HG03039 (cell line): ENCODE measurements around the gene ODF2L.
"Not testable (repeated sequence)": the region's sequence is repeated elsewhere in the genome, so short reads cannot be mapped to it uniquely, and the experiment has no call there.

ENCODE experiments used
- ATAC-seq: cut with Tn5 transposase; IDR thresholded peaks from one replicate; pipeline ENCODE4 v1.9.1; 2021; ENCODE audit warnings: mild to moderate bottlenecking, moderate library complexity; ENCODE audit not compliant: unreplicated experiment

ODF2L gene

GRCh38 chr1:86388777-86389176, 7.3 kb downstream of the ODF2L start:
- no peak for ATAC-seq

GRCh38 chr1:86387916-86388627, 8.1 kb downstream of the ODF2L start:
- no peak for ATAC-seq

DNA sequence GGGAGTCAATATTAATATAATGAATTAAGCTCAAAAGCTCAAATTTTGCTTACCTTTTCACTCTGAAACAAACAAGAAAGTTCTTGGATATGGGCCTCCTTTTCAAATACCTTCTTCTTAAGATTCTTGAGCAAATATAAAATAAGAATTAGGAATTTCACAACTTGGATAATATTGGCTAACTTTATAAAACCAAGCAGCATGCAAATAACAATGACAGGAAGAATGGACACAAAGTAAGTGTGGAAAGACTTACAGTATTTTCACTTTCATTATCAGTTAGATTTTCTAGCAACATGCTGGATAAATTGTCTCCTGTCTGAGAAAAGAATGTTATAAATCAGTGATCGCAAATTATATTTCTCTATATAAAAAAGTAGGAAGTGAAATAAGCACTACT, 13.2 kb downstream of the ODF2L start:
- peak; percentile 45 for ATAC-seq

DNA sequence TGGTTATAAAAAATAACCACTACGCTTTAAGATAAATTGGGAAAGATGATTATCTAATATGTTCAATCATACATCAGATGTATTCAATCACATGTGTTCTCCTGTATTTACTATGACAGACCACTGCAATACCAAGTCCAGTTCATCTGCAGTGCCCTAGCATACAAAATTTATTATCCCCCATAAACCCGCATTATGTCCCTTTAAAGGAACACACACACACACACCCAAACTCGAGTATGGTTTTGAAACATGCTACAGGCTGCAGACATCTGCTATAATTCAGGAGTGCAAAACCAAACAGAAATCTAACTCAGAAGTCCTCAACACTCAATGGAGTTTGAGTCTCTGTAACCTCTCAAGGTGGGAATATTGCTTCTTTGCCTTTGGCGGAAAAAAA, 14.9 kb downstream of the ODF2L start:
- no peak for ATAC-seq

GRCh38 chr1:86380257-86380861, 15.8 kb downstream of the ODF2L start:
- ATAC-seq = peak; percentile 77

- no peak for ATAC-seq
Observed at GRCh38 chr1:86378813-86379212, 17.3 kb downstream of the ODF2L start.

DNA sequence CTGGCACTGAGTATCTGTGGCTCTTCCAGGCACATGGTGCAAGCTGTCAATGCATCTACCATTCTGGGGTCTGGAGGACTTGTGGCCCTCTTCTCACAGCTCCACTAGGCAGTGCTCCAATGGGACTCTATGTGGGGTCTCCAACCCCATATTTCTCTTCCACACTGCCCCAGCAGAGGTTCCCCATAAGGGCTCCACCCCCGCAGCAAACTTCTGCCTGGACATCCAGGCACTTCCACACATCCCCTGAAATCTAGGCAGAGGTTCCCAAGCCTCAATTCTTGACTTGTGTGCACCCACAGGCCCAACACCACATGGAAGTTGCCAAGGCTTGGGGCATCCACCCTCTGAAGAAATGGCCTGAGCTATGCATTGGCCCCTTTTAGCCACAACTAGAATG, 18.8 kb downstream of the ODF2L start:
- ATAC-seq = no peak

DNA sequence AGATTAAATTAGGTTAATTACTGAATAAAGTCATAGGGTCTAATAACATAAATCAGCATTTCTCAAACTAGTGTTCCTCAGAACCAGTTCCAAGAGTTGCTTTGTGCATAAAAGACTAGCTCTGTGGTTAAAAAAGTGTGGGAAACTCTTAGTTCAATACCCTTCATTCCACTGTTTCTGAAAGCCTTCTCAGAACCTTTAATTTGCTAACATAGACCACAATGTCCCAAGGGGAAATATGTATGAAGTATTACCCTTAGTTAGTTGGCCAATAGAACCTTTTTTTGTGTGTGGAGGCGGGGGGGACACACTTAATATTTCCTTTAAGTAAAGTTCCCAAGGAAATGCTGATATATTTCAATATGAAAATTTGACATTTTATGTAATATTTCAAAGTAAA, 20.4 kb downstream of the ODF2L start:
- ATAC-seq = no peak

DNA sequence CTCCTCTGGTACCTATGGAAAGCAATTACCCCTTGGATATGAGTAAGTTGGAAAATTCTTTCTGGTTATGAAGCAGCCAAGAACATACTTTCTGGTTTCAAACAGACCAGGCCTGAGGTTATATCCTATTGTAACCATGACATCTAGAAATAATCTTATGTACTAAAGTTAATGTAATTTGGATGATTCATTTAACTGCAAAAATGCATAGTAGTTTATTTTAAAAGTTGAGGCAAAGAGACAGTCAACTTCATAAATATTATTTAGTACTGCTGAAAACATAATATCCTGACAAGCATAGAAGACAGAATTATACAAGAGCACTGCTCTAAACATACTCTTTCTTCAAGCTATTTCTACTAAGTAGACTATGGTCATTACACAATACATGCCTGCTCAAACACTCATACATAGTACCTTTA, 25.5 kb downstream of the ODF2L start:
- no peak for ATAC-seq

DNA sequence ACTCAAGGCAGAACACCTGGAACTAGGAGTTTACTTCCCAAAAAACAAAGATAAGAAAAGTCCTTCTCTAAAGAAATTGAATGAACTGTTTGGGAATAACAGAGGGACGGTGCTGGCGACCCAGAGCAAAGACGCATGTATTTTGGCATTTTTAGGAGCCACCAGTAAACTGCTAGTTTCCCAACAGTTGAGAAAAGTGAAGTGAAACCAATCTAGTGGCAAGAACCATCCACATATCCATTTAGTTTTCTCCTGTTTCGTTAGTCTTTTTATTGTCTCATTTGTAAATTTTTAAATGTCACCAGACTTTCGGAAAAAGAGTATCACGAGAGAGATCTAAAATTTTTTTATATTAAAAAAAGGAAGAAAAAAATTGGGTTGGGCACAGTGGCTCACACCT, 30.2 kb downstream of the ODF2L start:
- no peak for ATAC-seq

GRCh38 chr1:86362807-86363206, 33.3 kb downstream of the ODF2L start:
- ATAC-seq = no peak

GRCh38 chr1:86357796-86358195, 38.3 kb downstream of the ODF2L start:
- no peak for ATAC-seq

- ATAC-seq = no peak
Observed at GRCh38 chr1:86356247-86356646, 39.9 kb downstream of the ODF2L start.

GRCh38 chr1:86352086-86352485, 44.0 kb downstream of the ODF2L start:
- no peak for ATAC-seq

DNA sequence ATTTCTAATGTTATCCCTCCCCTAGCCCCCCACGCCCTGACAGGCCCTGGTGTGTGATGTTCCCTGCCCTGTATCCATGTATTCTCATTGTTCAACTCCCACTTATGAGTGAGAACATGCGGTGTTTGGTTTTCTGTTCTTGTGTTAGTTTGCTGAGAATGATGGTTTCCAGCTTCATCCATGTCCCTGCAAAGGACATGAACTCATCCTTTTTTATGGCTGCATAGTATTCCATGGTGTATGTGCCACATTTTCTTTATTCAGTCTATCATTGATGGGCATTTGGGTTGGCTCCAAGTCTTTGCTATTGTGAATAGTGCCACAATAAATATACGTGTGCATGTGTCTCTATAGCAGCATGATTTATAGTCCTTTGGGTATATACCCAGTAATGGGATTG, 45.9 kb downstream of the ODF2L start:
- not testable (repeated sequence) for ATAC-seq

DNA sequence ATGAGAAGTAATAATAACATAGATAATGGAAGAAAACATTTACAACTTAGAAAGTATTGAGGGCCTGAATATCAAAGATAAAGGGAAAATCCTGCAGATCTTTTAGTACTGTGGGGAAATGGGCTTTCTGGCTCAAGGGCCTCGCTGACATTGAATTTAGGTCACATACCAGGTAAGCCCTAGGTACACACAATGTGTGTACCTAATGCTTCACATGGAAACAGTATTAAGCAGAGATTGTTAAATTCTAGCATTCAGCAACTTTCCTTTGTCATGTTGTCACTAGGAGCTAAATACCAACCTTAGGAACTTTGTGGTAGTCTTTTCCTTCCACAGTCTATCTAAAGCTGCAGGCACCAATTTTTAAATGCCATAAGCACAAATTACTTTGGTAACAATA, 49.7 kb downstream of the ODF2L start:
- ATAC-seq = no peak

DNA sequence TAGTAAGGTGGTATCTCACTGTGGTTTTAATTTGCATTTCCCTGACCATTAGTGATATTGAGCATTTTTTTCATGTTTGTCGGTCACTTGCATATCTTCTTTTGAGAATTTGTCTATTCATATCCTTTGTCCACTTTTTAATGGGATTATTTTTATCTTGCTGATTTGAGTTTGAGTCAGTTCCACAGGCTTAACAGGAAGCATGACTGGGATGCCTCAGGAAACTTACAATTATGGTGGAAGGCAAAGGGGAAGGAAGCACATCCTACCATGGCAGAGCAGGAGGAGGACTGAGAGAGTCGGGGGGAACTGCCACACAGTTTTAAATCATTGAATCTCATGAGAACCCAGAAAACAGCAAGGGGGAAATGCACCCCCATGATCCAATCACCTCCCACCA, 51.1 kb downstream of the ODF2L start:
- no peak for ATAC-seq

GRCh38 chr1:86339906-86340305, 56.2 kb downstream of the ODF2L start:
- ATAC-seq = no peak

- no peak for ATAC-seq
Observed at GRCh38 chr1:86339014-86339812, 56.9 kb downstream of the ODF2L start.

DNA sequence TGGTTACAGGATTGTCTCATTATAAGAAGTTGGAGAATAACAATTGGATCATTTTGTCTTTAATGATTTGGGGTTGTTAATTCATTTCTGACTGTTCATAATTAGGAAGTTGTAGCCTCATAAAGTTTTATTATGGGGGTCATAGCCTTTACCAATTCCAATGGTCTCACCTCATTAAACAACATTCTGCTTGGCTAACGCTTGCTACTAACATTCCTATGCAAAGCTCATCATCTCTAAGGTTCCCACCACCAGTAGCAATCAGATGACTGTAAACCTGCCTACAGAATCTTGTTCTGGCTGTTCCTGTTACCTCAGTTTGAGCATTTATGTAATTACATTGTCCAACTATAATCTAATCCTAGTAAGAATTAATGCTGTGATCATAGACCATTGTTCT, 60.2 kb downstream of the ODF2L start:
- ATAC-seq = no peak

DNA sequence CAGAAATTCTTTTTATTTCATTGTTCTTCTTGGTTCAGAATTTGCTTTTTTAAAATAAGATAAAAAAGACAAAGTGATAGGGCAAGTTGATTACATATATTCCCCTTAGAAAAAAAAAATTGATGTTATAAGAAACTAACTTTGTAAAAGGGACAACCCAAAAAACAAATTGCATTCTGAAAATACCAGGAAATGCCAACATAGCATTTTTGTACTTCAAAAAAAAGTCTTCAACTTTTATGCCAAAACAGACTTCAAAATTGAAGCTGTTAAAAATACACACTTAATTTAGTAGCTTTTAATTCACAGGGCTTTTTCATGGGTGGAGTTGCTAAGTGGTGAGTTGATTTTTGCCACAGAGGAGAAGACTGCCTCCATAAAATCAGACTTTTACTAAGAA, 70.9 kb downstream of the ODF2L start:
- ATAC-seq = no peak
